ENCODE data around the gene NOS1. TPM values are rescaled to one million over a fixed set of nuclear protein-coding genes. Genes with fewer than 3 reads are reported as not detected.

The NOS1 gene
- total RNA-seq, 1 donor from 2014 or later = 0.26 TPM

DNA sequence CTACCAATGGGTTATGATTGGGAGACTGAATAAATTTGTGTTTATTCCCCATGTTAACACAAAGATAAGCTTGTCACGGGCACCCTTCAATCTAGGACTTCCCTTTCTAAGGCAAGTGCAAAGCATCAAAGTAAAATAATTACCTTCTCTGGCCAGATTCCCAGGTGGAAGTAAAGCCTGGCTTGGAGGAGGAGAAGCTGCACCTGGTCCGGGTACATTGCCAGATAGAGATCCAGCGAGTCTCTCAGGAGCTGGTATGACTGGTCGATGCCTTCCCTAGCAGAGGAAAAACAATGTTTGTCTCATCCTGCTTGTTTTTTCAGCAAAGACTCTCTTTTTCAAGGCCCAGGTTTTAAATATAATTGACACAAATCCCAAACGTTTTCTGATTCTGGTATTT, 196.1 kb downstream of the NOS1 start:
- no peaks in the 10 kb centered on the region for H3K27me3 ChIP-seq (ENCODE audit: control insufficient read depth, insufficient read depth, low read length)
- FAIRE-seq (no peak), DNase-seq (ENCODE audit: low read depth) (no peak)
- TF ChIP-seq, protein P1, sequence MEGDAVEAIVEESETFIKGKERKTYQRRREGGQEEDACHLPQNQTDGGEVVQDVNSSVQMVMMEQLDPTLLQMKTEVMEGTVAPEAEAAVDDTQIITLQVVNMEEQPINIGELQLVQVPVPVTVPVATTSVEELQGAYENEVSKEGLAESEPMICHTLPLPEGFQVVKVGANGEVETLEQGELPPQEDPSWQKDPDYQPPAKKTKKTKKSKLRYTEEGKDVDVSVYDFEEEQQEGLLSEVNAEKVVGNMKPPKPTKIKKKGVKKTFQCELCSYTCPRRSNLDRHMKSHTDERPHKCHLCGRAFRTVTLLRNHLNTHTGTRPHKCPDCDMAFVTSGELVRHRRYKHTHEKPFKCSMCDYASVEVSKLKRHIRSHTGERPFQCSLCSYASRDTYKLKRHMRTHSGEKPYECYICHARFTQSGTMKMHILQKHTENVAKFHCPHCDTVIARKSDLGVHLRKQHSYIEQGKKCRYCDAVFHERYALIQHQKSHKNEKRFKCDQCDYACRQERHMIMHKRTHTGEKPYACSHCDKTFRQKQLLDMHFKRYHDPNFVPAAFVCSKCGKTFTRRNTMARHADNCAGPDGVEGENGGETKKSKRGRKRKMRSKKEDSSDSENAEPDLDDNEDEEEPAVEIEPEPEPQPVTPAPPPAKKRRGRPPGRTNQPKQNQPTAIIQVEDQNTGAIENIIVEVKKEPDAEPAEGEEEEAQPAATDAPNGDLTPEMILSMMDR (IDR thresholded peaks at IDR 0.05; ENCODE audit: insufficient read depth, low read length, severe bottlenecking) = no peak
- H3K4me3 ChIP-seq (ENCODE audit: low read depth, low read length) = no peak overlapping the region
- H3K36me3 ChIP-seq (ENCODE audit: control insufficient read depth, insufficient read depth, low read length) = peaks cover 6% of the 10 kb centered on the region

DNA sequence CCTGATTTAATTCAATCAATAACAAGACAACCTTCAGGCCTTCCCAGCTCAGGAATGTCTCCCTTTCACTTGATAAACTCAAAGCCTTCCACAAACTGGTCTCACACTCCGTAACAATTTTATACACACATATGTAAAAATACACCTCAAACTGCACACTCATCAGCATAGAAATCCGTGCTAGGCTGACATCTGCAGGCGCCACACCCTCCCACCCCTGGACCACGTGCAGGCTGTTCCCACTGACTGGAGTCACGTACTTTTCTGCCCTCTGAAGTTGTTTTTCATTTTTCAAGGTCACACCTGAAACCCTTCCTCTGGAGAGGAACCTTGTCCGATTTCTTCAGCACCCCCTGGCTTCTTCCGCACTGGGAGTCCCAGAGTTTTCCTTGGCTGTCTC, 198.8 kb downstream of the NOS1 start:
- Histone ChIP-seq H3K36me3 (ENCODE audit: control insufficient read depth, insufficient read depth, low read length) (peaks cover 11% of the 10 kb centered on the region), H3K27me3 (ENCODE audit: control insufficient read depth, insufficient read depth, low read length) (no peaks in the 10 kb centered on the region), H3K4me3 (ENCODE audit: low read depth, low read length) (no peak overlapping the region)
- FAIRE-seq (no peak), DNase-seq (ENCODE audit: low read depth) (no peak)
- TF ChIP-seq, protein P1 (IDR thresholded peaks at IDR 0.05; ENCODE audit: insufficient read depth, low read length, severe bottlenecking) = no peak

DNA sequence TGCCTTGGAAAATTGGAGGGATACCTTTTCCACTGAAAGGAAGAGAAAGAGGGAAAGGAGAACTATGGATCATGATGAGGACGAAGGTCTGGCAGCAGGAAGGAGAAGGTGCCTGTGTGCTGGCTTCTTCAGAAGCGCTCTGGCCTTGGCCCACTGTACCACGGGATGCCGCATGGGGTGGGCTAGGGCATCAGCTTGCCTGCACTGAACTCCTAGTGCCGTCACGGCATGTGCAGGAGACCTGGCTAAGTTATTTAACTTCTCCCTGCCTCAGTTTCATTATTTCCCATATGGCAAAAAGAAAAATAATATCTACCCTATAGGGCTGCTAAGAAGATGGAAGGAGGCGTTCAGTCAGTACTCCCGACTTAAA, 199.3 kb downstream of the NOS1 start:
- Histone ChIP-seq H3K27me3 (ENCODE audit: control insufficient read depth, insufficient read depth, low read length) (no peaks in the 10 kb centered on the region), H3K4me3 (ENCODE audit: low read depth, low read length) (no peak overlapping the region), H3K36me3 (ENCODE audit: control insufficient read depth, insufficient read depth, low read length) (peaks cover 12% of the 10 kb centered on the region)
- FAIRE-seq = no peak
- TF ChIP-seq, protein P1 (IDR thresholded peaks at IDR 0.05; ENCODE audit: insufficient read depth, low read length, severe bottlenecking) = no peak
- DNase-seq (ENCODE audit: low read depth) = no peak

DNA sequence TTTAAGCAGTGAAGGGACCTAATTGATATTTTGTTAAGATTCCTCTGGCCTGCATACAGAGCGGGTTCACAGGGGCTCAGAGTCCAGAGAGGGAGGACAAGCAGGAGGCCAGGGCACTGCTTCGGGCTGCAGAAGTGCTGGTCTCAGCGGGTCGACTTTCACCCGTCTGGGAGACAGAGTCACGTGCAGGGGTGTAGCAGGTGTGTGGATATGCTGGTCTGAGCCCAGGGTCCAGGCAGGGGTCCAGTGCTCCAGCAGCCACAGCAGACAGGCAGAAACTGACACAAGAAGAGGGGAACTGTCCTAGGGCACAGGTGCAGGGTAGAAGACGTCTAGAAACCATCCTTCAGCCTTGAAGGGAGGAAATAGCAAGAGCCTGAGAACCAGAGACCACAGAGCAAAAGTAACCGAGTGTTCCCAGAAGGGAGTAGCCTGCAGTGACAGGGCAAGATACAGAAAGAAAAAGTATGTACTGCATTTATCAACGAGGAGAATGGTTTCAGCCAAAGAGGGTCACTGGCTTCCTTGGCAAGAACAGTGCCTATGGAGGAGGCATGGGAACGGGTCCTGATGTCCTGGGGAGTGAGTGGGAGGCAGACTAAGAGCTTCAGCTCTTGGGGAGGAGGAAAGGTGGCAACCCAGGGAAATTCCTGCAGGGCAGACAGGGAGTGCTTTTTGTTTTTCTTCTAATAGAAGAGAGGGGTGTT, 199.8 kb downstream of the NOS1 start:
- DNase-seq (ENCODE audit: low read depth) (no peak), FAIRE-seq (no peak)
- no peaks in the 10 kb centered on the region for H3K27me3 ChIP-seq (ENCODE audit: control insufficient read depth, insufficient read depth, low read length)
- H3K36me3 ChIP-seq (ENCODE audit: control insufficient read depth, insufficient read depth, low read length) = peaks cover 12% of the 10 kb centered on the region
- TF ChIP-seq, protein P1 (IDR thresholded peaks at IDR 0.05; ENCODE audit: insufficient read depth, low read length, severe bottlenecking) = no peak
- H3K4me3 ChIP-seq (ENCODE audit: low read depth, low read length) = no peak overlapping the region

DNA sequence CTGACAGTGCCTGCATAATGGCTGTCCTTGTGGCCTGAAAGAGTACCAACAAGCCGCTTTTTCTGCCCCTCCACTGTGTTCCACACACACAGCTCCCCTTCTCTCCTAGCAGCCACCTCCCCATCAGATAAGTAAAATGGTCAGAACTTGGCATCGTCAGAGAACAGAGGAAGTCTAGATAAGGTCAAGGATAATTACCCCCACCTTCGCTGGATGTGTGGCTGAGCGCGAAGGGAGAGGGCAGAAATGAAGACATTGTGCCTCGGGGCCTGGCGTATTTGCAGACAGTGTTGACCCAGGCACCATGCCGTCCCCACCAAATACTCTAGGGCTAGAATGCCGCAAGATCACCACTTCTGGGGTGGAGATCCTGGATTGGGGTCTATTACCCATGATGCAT, 201.8 kb downstream of the NOS1 start:
- TF ChIP-seq, protein P1 (IDR thresholded peaks at IDR 0.05; ENCODE audit: insufficient read depth, low read length, severe bottlenecking) = no peak
- no peak overlapping the region for H3K4me3 ChIP-seq (ENCODE audit: low read depth, low read length)
- no peaks in the 10 kb centered on the region for H3K27me3 ChIP-seq (ENCODE audit: control insufficient read depth, insufficient read depth, low read length)
- DNase-seq (ENCODE audit: low read depth) (no peak), FAIRE-seq (no peak)
- H3K36me3 ChIP-seq (ENCODE audit: control insufficient read depth, insufficient read depth, low read length) = peaks cover 15% of the 10 kb centered on the region
